GM18858 (cell line): ENCODE results near the gene UST.
A peak's percentile ranks its signal among the peaks of the same experiment; 100 is the strongest.
"Not testable (repeated sequence)": the region's sequence is repeated elsewhere in the genome, so short reads cannot be mapped to it uniquely, and the experiment has no call there.

ENCODE experiments used
- ATAC-seq: cut with Tn5 transposase; IDR thresholded peaks from one replicate; pipeline ENCODE4 v1.9.1; 2021; ENCODE audit not compliant: unreplicated experiment

UST gene

DNA sequence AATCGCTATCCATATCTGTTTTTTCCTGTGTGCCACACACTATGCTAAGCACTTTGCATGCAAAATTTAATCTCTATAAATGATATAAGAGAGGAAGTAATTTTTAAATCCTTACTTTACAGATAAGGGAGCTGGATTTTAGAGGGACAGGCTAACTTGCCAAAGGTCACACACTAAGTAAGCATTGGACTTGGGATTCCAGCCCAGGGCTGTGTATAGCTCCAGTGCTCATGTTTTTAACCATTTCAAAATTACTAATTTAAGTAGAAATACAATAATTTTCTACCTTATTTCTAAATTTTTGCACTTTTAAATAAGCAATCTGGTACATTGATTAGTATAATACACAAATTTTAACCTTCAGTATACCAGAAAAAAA is 144.6 kb downstream of the UST start:
- ATAC-seq, result no peak

DNA sequence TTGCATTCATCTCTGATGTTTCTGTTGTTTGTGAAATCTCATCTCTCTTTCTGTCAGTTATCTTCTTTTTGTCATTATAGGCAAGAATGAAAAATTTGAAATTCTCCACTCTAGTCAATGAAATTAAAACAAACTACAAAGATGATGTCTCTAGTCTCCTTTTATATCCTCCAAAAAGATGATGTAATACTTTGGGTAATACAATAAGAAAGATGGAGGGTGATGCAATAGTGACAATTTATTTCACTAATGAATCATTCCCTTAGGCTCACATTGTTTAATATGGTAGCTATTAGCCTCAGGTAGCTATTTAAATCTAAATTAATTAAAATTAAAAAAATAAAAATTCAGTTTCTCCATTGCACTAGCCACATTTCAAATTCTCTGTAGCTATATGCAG is 145.4 kb downstream of the UST start:
- ATAC-seq, result no peak

DNA sequence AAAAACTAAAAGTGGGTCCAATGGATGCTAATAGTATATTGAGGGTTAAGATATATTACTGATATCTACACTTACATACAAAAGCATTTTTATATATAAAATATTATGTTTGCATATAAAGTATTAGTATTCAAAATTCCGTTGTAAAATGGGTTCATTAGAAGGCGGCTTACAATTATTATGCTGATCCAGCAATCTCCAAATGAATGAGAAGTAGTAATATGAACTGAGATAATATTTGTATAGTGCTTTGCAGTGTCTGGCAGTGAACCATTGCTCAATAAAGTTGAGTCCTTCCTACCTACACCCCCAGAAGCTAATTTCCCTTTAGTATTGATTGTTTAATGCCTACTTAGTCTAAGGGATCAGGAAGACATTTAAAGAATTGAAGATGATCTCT is 146.2 kb downstream of the UST start:
- ATAC-seq, result no peak

DNA sequence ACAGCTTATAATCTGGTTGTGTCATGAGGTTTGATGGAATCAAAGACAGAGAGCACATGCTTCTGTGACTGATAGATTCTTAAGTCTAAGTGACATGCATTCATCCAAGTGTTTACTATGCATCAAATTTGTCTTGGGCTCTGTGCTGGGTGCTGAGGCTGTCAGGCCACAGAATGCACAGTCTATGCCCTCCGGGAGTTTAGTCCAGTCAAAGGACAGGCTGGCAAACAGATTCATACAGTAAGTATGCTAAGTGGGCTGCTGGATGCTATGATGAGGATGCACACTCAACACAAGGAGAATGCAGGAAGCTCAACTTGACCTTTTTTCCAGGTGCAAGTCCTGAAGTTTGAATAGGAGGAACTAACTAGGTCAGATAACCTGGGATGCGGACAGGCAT is 146.7 kb downstream of the UST start:
- no peak for ATAC-seq

DNA sequence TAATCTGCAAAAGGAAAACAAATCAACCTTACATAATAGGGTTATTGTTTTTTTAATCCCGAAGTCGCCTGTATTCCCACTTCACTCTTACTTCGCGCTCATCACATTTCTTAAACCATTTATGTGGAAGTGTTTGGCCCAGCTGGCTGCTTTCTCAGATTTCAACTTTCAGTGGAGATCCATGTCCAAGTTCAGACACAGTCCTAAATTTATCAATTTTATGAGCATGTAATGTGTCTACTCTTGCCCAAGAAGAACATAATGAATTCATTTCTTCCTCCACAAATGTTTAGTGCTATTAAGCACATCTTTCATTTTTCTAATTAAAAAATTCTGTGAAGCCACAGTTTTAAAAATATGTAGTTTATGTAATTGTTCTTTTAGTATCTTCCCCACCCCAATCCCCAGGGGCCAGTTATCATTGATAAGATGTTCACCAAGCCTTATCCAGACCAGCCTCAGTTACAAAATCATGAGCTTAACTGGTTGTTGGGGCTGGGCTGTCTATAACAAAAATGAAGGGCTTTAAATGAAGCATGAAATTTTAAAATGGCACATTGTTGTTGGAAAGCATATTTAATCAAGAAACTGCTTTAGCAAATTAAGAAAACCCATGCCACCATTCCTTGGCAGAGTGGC is 151.7 kb downstream of the UST start:
- ATAC-seq, result no peak

DNA sequence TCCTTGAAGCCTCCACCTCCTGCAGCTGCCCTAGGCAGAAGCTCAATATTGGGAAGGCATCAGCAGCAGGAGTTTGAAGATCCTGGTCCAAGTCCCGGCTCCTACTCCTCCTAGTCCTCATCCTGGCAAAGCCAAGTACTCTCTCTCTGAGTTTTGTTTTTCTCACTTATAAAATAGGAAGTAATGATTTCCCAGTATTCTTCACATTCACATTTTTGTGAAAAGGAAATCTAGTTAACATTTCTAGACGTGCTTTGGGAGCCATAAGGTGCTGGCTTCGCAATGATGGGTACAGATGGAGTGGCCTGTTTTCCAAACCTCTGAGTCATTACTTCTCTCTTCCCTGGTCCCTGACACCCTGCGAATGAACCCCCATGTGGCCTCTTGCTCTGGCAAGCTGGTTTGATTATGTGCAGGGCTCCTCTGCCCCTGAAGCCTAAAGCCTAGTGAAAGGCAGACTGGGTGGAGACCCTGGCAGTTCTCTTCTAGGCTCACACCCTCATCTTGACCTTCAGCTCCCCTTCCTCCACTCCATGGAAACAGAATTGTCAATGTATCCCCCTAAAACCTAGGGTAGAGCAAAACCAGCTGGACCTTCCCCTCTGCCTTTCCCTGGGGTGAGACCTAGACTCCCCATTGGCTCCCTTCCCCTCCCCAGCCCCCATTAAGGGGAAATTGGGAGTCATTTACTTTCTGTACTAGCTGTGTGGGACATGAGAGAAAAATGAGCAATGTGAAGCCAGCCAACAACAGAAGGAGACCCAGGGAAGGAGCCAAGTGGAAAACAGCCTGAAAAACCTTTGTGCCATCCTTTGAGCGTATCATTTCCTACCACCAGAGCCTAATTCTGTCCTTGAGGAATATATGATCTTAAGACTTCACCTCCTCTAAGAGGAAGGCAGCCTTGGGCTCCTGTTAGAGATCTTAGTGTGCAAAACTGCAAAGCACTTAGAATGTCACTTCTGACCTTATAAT is 158.4 kb downstream of the UST start:
- ATAC-seq, result no peak

DNA sequence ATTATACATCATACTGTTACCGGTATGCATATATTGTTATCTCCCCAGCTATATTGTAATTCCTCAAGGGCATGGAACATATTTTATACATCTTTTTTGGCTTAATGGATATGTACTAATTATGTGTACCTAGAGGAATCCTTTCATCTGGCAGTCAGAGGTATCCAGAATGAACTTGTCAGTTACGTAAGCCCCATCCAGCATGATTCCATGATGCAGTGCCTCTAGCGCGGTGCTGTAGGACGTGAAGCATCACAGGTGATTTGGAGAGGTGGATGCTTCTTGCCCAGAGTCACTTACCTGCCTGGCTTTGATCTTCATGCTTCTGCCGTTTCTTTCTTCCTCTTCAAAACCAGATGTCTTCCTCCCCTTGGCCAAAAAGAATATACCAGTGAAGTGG is 159.1 kb downstream of the UST start:
- ATAC-seq, result no peak

DNA sequence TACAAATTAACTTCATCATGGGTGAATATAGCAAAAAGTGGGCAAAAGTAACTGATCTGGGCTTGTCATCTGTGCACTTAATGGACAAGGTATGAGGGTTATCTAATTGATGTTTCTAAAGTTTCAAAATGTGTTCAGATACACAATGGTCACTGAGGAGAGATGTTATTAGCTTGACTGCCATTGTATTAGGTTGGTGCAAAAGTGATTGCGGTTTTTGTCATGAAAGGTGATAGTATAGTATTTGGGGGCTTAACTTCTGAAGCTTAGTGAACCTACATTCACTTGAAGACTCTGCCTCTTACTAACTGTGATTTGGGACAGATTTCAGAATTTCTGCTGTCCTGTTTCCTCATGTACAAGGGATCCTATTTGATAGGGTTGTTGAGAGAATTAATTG is 159.6 kb downstream of the UST start:
- ATAC-seq, result no peak

DNA sequence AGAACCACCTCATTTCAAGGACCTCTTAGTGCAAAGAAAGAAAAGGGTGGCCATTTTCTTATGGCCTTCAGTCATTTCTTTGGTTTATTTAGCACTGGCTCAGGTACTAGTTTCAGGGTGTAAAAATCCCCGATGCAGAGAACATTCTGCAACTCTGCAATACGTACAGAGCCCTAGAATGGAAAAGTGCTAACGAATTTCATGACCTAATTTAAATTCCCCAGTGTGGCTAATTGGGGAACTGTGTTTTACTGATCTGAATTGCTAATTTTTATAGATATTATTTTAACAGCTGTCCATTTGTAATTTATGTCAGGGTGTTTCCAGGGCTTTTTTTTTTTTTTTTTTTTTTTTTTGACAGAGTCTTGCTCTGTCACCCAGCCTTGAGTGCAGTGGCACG is 160.7 kb downstream of the UST start:
- peak; percentile 60 for ATAC-seq

DNA sequence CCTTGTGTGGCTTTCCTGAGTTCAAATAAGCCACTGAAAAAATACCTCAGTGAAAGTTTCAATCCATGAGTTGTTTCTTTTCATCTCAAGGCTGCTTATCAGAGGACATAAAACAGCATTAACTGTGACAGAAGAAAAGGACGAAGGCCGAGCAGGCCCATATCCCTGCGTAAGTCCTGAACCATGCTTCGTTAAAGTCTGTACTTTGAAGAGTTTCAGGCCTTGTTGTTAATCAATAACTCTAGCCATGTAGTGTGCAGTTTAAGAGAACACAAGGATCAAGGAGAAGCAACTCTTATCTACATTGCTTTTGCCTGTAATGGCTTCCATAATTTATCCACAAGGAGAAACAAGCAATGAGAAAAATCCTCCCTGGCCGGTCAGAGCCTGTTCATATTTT is 165.4 kb downstream of the UST start:
- ATAC-seq, result no peak

DNA sequence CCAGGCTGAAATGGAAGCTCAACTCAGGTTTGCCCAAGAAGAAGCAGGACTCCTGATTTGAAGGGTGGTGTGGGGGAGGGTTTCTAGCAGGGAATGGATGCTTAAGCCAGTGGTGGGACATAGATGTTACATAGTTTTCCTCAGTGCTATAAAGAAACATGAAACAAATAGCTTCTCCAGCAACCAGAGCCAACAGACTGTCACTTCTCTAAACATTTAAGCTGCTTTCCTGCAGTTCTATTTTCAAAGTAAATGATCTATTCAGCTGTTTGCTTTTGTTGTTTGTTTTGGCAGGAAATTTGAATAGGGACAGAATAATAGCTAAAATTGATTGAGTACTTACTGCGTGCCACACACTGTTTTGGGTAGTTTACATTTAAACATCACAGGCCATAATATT is 169.0 kb downstream of the UST start:
- ATAC-seq, result no peak

DNA sequence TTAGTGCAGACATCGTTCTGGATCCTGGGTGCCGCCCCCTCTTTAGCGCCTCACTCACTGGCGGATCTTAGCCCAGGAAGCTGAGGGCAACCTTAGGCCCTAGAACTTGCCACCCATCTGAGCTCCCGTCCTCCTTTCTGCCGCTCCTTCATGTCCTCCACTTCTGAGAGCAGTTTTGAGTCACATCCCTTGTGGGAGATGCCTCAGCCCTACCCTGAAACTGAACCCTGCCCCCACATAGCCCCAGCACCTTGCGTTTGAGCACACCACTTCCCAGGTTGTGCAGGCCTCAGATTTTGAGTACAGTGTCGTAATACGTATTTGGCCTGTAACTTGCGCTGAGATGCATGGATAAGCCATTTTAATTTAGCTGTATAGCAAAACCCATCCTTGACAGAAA is 169.7 kb downstream of the UST start:
- not testable (repeated sequence) for ATAC-seq

DNA sequence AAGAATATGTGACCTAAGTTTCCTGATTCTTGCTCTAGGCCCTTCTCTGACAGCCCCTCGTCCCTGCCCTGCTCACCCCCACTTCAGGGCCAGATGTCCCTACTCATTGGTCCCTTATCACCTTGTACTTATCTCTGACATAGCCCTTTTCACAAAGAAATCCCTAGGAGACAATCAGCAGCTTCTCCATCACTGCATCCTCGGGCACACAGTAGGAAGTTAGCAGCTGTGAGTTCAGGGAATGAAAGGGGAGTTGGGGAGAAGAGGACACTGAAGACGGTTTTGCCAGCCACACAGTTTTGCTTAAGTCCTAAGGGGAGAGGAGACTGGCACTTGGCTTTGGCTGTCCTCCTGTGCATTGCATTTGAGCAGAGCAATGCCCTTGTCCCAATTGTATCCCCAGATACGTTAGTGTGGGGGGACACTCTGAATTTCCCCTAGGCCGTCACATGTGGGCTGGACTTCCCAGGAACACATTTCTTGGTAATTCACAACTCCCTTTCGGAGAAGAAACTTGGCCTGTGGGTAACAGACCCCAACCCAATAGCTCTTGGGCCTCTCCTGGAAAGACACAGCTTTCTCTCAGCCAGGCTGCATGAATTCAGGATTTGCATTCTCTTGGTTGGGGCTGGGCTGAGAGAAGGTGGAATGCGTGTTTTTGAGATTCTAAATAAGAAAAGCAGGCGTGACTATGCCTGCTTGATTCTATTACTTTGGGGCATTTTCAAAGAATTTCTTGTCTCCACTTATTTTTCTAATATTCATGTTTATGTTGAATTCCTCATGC is 177.6 kb downstream of the UST start:
- ATAC-seq, result no peak

DNA sequence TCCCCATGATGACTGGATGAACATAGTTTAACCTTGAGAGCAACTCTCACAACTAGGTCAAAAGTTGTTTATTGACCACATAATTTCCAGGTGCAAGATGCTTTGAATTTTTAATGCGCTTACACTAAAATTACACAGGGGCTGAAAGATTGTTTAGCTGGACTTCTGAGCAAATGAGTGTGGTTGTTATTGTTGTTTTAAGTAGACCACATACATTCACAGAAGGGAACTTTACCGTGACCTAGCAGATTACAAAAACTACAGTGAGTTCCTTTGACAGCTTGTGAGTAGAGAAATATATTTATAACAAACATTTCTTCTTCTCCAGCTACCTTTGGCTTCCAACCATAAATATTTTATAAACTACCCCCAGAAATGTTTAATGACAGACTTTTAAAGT is 178.9 kb downstream of the UST start:
- ATAC-seq, result no peak

DNA sequence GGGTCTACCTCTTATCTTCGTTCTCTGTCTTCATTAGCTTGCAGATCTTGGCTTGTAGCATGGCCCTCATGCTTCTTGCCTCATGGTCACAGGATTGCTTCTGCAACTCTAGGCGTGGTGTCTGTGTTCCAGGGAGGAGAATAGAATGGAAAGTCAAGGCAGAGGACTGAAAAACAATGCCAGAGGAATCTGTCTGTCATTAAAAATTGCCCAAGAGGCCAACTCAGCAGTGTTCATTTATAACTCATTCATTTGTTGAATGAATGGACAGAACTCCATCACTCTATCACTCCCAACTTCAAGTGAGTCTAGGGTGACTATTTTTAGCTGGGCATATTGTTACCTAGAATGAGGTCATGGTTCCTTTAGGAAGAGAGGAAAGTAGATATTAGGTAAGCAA is 179.6 kb downstream of the UST start:
- ATAC-seq, result no peak

DNA sequence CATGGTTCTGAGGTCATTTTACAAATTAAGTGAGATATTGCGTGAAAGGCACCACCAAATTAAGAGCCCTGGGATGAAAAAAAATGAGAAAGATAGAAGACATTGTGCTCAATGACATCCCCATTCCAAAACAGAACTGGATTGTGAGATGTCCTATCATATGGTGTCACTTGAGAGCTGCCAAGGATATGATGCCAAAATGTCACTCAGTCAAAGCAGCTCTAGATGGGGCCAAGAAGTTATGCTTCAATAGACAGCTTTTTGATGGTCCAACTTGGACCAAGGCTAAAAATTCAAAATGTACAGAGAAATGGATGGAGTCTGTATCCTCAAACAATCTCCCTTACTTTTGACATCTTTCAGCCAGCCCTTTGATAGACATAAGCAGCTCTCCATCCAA is 180.8 kb downstream of the UST start:
- ATAC-seq, result no peak

DNA sequence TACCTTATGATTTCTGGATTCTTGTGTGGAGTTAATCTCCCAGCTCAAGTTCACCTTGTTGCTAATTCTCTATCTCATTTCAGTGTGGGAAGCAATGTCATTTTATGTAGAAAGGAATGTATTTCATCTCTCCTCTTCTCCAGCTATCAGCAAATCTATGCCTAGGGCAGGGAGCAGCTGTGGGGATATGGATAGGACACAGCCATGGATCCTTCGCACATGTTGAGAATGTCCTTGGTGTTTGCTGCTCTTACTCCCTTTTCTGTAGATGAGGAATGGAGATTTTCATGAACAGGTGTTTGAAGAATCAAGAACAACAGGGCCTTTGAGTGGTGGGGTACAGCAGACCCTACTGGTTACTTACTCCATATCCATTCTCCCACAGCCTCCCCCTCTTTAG is 182.0 kb downstream of the UST start:
- no peak for ATAC-seq

DNA sequence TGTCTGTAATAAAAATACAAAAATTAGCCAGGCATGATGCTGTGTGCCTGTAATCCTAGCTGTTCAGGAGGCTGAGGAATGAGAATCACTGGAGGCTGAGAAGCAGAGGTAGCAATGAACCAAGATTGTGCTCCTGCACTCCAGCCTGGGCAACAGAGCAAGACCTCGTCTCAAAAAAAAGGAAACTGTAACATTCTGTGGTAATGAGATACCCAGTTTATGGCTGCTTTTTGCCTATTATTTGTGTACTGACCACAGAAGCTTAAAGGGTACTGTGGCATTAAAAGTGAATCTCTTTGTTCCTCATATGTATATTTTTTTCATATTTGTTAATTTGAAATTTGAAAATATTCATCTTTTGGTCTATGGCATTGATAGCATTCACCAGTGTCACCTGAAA is 185.4 kb downstream of the UST start:
- no peak for ATAC-seq

DNA sequence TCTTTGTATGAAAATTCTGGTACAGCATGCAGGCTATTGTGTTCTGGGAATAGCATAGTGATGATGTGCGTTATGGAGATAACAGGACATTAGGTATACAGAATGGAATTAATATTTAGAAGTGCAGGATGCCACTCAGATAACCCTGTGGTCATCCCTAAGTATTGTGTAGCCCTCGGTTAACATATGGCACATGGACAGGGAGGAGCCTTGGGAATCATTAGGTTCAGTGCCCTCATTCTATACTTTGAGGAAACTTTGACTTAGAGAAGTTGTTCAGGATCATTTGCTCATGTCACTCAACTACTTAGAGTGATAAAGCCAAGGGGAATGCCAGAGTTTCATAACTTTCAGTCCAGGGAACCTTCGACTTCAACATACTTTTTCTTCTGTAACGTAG is 185.9 kb downstream of the UST start:
- no peak for ATAC-seq

DNA sequence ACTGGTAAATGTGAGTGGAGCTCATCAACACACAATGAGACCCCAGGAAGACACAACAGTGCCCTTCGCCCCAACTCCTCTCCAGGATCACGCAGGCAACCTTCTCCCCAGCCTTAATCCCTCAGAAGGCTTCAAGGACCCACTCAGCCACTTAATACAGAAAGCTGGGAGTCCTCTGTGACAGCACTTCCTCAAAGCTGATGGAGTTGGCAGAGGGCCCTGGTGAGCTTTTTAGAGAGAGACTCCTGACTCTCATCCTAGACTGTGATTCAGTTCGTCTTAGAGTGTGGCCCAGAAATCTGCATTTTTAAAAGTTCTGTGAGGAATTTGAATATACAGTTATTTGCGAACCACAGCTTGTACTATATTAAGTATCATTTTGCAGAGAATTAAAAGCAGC is 187.7 kb downstream of the UST start:
- no peak for ATAC-seq

DNA sequence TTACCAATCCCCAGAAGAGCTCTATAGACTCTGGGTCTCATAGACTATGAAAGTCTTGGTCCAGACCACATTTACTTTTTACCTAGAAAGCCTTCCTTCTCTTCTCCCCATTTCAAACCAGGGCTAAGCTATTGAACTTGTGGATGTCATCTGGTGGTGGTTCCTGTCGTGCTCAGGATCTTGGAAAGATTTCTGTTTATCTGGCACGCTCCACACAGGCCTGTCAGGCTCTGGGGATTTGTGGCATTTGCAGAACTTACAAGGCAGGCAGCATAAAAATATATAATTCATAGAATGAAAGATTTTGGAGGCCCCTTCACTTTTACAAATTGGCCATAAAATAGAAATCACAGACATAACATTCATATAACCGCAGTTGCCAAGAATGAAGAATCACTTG is 188.1 kb downstream of the UST start:
- ATAC-seq, result no peak
